ENCODE measurements around the gene MAS1L. TPM values are rescaled to one million over a fixed set of nuclear protein-coding genes. Genes with fewer than 3 reads are reported as not detected.

Gene MAS1L
- total RNA-seq, 1 donor from 2014 or later = not detected

DNA sequence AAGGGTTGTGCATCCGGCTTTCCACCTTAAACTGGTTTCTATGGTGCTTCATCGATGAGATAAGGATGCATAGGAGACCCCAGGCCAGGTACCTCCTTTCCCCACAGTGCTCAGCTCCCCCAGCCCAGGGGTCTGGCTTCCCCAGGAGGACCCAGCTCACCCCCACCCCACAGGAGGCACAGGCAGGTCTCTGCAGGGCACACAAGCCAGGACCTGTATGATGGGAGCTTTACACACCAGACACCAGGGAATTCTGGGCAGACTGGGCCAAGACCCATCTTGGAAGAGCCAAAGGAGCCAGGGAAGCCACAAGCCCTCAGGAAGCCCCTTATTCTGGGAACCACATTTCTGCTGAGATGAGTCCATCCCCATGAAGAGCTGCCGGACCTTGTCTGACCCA is 42.2 kb upstream of the MAS1L start:
- Histone ChIP-seq H3K36me3 (no peaks in the 10 kb centered on the region), H3K4me1 (no peaks in the 10 kb centered on the region), H3K4me3 (no peak overlapping the region), H3K9me3 (no peaks in the 10 kb centered on the region), H3K27me3 (no peaks in the 10 kb centered on the region), H3K27ac (no peak overlapping the region)
- TF ChIP-seq, protein P1, sequence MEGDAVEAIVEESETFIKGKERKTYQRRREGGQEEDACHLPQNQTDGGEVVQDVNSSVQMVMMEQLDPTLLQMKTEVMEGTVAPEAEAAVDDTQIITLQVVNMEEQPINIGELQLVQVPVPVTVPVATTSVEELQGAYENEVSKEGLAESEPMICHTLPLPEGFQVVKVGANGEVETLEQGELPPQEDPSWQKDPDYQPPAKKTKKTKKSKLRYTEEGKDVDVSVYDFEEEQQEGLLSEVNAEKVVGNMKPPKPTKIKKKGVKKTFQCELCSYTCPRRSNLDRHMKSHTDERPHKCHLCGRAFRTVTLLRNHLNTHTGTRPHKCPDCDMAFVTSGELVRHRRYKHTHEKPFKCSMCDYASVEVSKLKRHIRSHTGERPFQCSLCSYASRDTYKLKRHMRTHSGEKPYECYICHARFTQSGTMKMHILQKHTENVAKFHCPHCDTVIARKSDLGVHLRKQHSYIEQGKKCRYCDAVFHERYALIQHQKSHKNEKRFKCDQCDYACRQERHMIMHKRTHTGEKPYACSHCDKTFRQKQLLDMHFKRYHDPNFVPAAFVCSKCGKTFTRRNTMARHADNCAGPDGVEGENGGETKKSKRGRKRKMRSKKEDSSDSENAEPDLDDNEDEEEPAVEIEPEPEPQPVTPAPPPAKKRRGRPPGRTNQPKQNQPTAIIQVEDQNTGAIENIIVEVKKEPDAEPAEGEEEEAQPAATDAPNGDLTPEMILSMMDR (IDR thresholded peaks at IDR 0.05) = no peak
- TF ChIP-seq POLR2AphosphoS5 (IDR thresholded peaks at IDR 0.05; ENCODE audit: insufficient read depth in 1 of 2, low read depth in 1 of 2) (no peak), POLR2A (IDR thresholded peaks at IDR 0.05) (no peak)
- peak; percentile 70 for DNase-seq (ENCODE audit: extremely low spot score in 2 of 2)
- intact Hi-C loops (cut with DNase I) = no loop called here

GRCh38 chr6:29528988-29529560 is 41.3 kb upstream of the MAS1L start:
- TF ChIP-seq, protein P1 (IDR thresholded peaks at IDR 0.05) = no peak
- no peak for TF ChIP-seq POLR2A (IDR thresholded peaks at IDR 0.05)
- no peak for TF ChIP-seq POLR2AphosphoS5 (IDR thresholded peaks at IDR 0.05; ENCODE audit: insufficient read depth in 1 of 2, low read depth in 1 of 2)
- intact Hi-C loops (cut with DNase I) = no loop called here
- H3K4me3 ChIP-seq = no peak overlapping the region
- no peaks in the 10 kb centered on the region for H3K9me3 ChIP-seq
- no peak overlapping the region for H3K27ac ChIP-seq
- H3K27me3 ChIP-seq = no peaks in the 10 kb centered on the region
- DNase-seq (ENCODE audit: extremely low spot score in 2 of 2) = peak in 1 of 2 donors; percentile 94
- H3K36me3 ChIP-seq = no peaks in the 10 kb centered on the region
- H3K4me1 ChIP-seq = no peaks in the 10 kb centered on the region

DNA sequence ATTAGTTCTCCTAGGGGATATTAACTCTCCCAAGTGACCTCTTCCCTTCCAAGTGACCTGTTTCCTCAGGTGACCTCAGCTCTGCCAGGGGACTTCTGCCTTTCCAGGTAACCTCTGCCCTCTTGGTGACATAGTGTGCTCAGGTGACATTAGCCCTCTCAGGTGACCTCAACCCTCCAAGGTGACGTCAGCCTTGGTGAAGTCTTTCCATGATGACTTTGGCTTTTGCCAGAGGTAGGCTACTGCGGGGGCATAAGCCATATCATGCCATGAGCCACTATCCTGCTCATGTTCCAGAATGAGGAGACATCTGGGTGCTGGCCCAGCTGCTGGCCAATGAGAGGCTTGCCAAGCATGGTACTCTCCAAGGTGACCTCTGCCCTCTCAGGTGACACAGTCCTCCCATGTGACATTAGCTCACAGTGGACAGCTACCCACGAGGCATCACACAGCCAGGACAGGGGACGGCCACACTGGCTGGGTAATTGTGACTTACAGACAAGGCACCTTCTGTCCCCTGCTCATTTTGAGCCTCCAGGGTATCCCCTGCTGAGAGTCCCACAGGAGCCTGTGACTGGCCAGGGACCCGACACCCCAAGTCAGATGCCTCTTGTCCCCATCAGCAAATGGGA is 40.7 kb upstream of the MAS1L start:
- Histone ChIP-seq H3K4me1 (no peaks in the 10 kb centered on the region), H3K4me3 (no peak overlapping the region), H3K9me3 (no peaks in the 10 kb centered on the region), H3K36me3 (no peaks in the 10 kb centered on the region), H3K27ac (no peak overlapping the region), H3K27me3 (no peaks in the 10 kb centered on the region)
- TF ChIP-seq, protein P1 (IDR thresholded peaks at IDR 0.05) = no peak
- TF ChIP-seq POLR2AphosphoS5 (IDR thresholded peaks at IDR 0.05; ENCODE audit: insufficient read depth in 1 of 2, low read depth in 1 of 2) (no peak), POLR2A (IDR thresholded peaks at IDR 0.05) (no peak)
- peak; percentile 81 to 90 for DNase-seq (ENCODE audit: extremely low spot score in 2 of 2)
- intact Hi-C loops (cut with DNase I) = no loop called here

- intact Hi-C loops (cut with DNase I) = no loop called here
- Histone ChIP-seq H3K4me1 (no peaks in the 10 kb centered on the region), H3K27ac (no peak overlapping the region), H3K4me3 (no peak overlapping the region), H3K36me3 (no peaks in the 10 kb centered on the region), H3K27me3 (no peaks in the 10 kb centered on the region), H3K9me3 (no peaks in the 10 kb centered on the region)
- TF ChIP-seq POLR2A (IDR thresholded peaks at IDR 0.05) (no peak), POLR2AphosphoS5 (IDR thresholded peaks at IDR 0.05; ENCODE audit: insufficient read depth in 1 of 2, low read depth in 1 of 2) (no peak)
- TF ChIP-seq, protein P1 (IDR thresholded peaks at IDR 0.05) = no peak
- DNase-seq (ENCODE audit: extremely low spot score in 2 of 2) = peak; percentile 52 to 58
These were observed 39.8 kb upstream of the MAS1L start for GRCh38 chr6:29527564-29527963.

- intact Hi-C loops (cut with DNase I) = no loop called here
- H3K9me3 ChIP-seq = no peaks in the 10 kb centered on the region
- H3K4me3 ChIP-seq = no peak overlapping the region
- no peaks in the 10 kb centered on the region for H3K4me1 ChIP-seq
- no peak for TF ChIP-seq POLR2AphosphoS5 (IDR thresholded peaks at IDR 0.05; ENCODE audit: insufficient read depth in 1 of 2, low read depth in 1 of 2)
- no peak overlapping the region for H3K27ac ChIP-seq
- H3K36me3 ChIP-seq = no peaks in the 10 kb centered on the region
- no peaks in the 10 kb centered on the region for H3K27me3 ChIP-seq
- no peak for DNase-seq (ENCODE audit: extremely low spot score in 2 of 2)
These were observed 39.4 kb upstream of the MAS1L start for GRCh38 chr6:29527126-29527525.

All from vagina (tissue), 2 donors.